GOT3 (cell line): ENCODE data around the gene MEGF11.

ENCODE experiments used
- DNase-seq: peaks from one replicate; lab custom pipeline; 2025; ENCODE audit warnings: mixed read lengths; lab: John Stamatoyannopoulos, UW

MEGF11 gene

DNA sequence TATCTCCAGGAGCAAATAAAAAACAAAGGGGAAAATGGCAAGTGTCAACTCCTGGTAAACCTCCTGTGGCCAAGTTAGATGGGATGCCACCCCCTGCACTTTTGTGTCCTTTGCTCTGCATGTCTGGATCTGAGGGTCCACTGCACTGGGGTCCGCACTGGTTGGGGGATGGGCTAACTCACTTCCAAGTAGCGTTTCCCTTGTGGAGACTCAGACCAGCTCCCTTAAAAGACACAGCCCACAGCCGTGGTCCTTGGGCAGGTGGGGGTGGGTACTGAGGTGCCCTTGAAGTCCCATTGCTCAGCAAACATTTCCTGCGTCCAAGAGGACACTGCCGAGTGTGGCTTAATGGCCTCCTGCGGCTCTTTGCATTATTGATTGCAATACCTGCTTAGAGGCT, 188.2 kb downstream of the MEGF11 start:
- no peak for DNase-seq

DNA sequence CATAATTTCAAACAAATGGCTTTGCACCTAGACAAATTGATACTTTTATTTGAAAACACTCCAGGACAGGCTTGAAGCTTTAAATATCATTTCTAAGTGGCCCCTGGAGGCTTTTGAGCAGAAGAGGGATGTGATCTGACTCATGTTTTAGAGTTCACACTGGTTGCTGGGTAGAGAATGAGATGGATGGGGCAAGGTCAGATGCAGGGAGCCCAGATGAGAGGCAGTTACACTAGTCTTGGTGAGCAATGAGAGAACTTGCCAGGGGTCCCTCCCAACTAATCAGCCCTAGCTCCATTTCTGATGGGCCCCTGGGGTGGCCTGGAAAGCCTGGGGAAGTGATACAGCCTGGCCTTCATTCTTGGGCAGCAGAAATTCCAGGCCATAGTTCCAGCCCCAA, 190.4 kb downstream of the MEGF11 start:
- no peak for DNase-seq

DNA sequence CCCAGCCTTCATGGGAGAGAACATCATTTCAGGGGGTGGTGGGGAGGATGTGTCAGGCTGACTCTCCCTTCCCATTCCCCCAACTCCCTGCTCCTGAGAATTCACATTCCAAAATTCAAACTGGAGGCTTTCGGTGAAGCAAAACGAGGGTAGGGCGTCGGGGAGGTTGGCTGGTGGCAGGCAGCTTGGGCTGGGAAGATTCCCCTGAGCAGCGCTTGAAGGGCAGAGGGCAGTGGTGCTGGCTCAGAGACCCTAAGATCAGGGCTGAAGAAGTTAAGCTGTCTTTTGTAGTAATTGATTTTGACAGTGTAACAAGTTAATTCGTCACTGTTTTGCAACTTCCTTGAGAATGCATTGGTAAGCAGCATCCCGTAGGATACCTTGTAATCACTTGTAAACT, 196.5 kb downstream of the MEGF11 start:
- no peak for DNase-seq

DNA sequence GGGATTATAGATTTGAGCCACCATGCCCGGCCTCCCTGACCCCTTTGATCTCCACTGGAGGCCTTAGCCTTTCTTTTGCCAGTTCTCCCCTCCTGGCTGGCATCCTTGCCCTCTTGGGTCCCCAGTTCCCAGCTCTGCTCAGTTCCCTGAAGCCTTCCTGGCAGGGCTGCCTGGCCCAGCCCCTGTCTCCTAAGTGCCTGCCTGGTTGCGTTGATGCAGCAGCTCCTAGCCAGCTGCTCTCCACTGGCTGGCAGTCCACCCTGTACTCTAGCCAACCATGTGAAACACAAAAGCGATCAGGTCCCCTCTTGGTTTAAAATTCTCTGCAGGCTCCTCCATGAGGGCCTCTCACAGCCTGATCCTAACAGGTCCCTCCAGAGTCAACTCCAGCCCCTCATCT, 199.6 kb downstream of the MEGF11 start:
- no peak for DNase-seq

DNA sequence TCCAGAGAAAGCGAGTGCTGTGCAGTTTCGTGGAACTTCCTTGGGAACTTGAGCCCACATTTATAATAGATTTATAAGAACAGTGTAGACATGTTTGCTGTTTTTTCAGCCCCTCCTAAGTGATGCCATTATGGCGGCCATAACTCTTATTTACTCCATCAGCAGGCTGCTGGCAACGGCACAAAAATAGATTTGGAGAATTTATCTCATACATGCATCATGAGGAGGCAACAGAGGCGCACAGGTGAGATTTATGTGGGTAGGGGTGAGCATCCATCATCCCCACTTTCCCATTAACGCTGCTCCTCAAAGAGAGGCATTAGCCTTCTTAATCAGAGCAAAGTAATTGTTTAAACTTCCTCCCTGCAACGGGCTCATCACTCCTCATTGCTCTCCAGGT, 201.7 kb downstream of the MEGF11 start:
- DNase-seq, result no peak

DNA sequence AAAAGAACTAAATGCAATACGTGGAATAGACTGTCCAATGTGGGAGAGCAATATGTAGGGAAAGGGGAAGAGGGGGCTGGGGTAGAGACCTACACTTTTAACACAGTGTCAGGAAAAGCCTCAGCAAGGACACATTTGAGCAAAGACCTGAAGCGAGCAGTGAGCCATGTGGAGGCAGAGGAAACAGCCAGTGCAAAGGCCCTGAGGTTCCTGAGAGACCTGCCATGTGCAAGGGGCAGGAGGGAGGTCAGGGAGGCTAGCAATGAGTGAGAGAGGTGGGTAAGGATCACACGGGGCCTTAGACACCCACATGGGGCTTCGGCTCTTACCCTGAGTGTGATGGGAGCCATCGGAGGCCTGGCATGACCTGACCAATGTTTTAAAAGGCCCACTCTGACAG, 203.3 kb downstream of the MEGF11 start:
- DNase-seq, result no peak

DNA sequence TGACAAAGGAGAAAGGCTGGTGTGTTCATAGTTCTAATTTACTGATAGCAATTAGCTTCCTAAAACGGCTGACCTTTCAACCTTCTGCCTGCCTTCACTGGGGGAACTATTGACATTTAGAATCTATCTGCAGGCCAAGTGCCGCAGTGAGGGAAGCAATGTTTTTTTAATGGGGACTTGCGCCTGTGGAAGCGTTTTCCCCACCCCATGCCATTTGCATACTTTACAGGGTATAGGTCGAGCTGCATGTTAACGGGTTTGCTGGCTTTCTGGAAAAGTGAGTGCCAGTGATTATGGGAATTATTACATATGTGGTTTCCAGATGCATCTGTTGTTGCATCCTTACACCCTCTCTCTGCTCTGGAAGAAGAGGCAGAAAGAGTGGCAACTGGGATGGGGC, 204.2 kb downstream of the MEGF11 start:
- no peak for DNase-seq

DNA sequence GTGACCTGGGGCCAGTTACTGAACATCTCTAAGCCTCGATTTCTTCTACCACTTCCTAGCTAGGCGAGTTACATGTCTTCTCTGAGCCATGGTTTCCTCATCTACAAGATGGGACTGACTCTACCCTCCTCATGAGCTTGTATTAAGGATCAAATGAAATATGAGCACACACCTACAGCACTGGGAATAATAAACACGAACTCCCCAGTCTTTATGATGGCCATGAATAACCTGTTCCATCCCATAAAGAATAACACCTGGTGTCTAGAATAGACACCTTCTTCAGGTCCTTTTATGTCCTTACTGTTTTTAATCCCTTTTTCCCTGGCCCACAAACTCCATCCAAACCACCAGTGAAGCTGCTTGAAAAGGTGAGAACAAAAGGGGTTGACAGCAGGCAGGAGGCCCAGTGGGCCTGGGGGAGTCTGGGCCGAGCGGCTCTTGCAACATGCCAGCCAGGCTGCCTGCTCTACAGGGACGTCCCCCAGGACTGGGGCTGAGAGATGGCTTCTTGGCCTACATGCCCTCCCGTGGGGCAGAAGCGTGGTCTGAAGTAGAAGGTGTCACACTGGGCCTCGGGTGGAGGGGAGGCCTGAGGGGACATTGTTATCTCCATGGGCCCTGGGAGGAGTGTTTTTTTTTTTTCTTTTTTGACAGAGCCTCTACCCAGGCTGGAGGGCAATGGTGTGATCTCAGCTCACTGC, 206.1 kb downstream of the MEGF11 start:
- DNase-seq, result no peak

DNA sequence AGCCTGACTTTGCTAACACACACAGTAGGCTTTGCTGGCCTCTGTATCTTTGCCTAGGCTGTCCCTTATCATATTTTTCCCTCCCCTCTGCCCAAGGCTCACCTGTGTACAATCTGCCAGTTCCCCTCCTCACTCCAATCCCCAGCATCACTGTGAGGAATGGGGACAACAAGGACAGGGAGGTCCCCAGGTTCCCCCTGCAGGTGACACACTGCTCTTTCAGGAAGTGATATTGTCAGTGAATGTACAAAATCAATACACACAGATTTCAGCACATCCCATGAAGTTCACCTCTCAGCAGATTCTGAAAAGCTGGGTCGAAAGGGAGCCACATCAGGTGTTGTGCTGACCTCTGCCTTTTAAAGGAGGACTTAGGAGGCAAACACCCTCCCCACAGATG, 206.8 kb downstream of the MEGF11 start:
- DNase-seq, result no peak

DNA sequence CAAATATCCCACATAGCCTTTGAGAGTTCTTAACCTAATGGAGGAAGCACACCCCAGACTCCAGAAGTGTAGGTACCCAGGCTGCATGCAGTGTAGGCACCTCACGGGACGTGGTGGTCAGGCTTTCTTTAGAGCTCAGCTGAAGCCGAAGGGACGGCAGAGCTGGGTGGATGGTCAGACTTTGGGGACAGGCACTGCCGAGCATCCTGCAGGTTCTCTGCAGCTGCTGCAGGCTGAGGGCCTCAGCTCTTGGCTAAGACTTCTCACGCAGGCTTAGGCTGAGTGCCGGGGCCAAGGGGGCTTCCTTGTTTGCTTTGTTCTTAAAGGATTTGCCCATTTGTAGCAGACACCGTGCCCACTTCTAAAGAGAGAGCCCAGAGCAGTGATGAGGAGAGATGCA, 207.2 kb downstream of the MEGF11 start:
- no peak for DNase-seq

DNA sequence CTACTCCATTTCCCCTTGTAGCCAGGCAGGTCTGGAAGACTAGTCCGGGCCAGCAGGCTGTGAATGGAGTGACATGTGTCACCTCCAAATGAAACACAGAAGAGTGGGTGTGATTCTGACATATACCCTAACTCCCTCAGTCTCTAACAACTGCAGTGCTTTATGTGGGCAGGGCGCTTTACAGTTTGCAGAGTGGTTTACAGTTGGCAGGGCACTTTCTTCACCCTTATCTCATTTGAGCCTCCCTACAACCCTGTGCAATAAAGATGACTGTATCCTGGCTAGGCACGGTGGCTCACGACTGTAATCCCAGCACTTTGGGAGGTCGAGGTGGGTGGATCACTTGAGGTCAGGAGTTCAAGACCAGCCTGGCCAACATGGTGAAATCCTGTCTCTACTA, 208.0 kb downstream of the MEGF11 start:
- no peak for DNase-seq

DNA sequence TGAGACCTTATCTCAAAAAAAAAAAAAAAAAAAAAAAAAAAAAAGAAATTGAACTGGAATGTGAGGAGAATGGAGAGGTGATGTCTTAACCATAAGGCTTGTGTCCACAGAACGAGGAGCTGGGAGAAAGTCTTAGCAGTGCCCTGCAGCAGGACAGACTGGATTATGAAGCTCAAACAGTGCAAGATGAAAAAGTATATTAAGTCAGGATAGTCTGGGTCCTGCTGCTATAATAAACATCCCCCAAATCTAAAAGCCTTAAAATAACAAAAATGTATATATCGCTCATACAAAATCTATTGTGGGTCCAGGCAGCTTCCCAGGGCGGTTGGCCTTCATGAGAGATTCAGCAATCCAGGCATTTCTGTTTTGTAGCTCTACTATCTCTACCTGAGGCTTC, 208.7 kb downstream of the MEGF11 start:
- no peak for DNase-seq

DNA sequence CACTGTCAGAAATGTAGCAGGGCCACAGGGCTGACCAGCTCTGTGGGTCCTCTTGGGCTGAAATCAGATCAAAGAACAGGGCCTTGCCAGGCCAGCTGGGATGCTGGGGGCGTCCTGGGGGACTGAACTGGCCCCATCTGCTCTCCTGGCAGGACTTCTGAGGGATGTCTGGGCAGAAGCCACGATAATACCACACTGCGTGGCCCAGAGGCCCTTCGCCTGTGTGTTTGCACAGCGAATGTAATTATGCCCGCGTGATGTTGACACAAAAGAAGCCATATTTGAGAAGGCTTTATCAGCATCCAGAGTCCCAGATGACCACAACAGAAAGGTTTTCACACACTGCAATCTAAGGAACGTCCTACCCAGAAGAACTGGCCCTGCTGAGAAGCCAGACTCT, 210.3 kb downstream of the MEGF11 start:
- DNase-seq, result no peak

DNA sequence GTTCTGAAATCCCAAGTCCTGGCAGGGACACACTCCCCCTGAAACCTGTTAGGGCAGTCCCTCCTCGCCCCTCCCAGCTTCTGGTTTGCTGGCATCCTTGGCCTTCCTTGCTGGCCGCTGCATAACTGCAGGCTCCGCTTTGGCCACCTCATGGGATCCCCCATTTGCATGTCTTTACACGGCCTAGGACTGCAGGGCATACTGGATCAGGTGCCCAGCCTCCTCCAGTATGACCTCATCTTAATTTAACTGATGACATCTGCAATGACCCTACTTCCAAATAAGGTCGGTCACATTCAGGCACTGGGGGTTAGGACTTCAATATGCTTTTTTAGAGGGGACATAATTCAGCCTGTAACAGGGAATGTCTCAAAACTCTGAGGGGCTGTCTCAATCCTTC, 210.9 kb downstream of the MEGF11 start:
- no peak for DNase-seq

DNA sequence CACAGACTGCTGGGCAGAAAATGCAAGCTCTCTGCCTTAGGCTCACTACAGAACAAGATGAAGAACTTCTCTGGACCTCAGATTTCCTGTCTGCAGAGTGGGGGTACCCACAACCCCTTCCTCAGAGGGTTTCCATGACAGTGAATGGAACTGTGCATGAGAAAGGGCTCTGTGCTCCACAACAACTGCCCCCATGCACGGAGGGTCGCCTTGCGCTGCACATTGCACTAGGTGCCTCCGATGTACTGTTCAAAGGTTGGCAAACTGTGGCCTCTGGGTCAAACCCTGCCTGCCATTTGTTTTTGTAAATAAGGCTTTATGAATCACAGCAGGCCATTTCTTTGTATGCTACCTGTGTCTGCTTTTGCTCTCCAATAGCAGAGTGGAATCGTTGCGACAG, 212.3 kb downstream of the MEGF11 start:
- no peak for DNase-seq

DNA sequence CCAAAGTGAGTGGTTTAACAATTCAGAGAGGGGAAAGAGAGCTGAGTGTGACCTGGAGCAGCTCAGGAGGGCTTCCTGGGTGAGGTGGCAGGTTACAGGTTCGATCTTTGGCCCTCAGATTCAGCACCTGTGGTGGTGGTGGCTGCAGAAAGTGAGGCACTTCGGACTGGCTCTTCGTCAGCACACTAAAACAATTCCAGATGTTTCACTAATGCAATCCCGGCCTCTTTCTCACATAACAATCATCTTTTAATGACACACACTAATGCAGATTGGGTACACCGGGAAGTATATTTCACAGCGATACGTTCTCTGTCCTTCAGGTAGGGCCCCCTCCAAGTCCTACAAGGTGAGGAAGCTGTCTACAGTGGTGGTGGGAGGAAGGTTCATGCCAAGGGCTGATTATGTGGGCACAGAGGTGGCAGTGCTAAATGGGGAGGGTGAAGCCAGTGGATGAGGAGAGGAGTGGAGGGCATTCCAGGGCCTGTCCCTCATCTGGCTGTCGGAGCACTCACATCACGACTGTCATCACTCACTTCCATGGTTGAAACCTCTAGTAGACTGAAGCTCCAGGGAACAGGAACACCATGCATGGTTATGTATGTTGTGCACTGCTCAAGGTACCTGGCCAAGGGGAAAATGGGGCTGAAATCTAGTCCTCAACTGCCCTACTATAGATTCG, 213.2 kb downstream of the MEGF11 start:
- no peak for DNase-seq

DNA sequence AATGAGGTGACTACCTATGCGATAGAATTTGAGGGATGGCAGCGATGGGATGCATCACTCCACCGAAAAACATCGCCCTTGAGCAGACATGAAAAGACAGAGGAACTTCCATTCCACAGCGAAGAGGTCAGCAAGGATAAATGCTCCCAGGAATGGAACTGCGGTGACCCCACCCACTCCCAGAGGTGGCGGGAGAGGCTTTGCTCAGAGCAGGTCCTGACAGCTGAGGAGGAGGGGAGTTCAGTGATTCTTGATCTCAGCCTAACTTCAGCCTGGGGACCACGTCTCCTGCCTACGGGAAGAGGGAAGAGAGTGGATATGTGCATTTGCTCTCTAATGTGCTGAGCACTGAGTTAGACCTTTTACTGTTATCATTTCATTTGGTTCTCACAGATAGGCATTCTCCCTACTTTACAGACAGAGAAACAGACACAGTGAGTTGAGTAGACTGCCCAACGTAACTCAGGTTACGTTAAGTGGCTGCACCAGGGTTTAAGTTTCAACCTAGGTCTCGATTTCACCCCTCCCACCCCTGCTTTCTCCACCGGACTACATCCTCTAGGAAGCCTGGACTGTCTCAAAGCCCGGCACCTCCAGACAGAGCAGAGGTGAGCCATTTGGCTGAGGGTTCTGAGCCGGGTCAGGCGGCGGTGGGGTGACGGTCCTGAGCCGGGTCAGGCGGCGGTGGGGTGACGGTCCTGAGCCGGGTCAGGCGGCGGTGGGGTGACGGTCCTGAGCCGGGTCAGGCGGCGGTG, 214.3 kb downstream of the MEGF11 start:
- DNase-seq, result no peak

DNA sequence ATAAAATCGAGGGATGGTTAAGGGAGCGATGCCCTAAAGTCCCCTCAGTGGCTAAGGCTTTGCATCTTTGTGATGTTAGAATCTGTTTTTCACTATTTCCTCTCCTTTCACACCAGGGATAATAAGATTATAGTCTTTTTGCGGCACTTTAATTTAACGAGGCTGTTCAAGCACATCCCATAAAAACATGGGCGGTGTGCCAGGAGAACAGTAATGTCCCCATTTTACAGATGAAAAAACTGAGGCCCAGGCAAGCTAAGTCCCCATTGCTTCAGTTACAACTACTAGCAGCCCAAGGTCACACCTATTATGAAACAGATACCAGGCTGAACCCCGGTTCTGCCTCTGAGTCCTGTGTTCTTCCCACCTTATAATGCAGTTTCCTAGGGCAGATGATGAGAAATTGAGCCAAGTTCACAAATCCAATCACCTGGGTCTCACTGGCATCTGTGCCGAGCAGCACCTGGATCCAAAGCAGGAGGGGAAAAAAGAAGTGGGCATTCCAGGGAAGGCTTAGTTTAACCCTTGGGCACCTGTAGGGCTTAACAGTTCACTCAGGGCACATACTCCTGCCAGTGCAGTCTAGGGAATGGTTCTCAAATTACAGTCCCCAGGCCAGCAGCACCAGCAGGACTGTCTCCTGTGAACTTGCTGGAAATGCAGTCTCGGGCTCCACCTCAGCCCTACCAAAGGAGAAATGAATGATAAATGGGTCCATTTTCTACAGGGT, 215.0 kb downstream of the MEGF11 start:
- DNase-seq, result no peak

DNA sequence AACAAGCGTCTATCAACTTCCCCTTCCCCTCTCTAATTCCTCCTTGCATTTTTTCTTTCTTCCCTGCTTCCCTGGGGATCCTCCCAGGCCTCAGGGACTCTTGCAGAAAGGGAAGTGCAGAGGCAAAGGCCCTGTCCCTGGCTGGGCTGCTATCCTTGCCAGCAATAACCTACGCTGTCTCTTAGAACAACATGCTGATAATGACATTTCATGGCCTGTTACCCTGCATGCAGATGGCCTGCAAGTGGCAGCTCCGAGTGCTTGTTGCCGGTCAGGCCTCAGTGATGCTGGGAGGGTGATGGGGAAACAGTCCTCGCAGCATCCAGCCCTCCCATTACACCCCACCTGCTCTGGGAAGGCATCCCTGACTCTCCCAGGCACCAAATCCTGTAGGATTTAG, 216.7 kb downstream of the MEGF11 start:
- no peak for DNase-seq

DNA sequence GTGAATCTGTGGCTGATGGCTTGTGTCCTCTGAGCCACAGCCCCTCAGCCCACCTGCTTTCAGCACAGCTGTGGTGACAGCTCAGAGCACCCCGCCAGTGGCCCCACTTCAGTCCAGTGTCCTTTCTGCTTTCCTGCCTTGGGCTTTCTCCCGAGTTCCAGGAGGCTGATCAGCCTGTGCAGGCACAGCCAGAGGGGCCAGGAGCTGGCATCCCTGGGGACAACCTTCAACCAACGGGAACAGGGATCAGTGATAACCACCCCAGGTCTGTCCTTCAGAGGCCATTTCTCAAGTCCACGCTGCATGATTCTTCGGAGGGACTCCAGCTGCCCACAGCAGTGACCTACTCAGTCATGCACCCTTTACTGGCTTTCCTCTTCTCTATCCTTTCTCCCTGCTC, 217.6 kb downstream of the MEGF11 start:
- no peak for DNase-seq

DNA sequence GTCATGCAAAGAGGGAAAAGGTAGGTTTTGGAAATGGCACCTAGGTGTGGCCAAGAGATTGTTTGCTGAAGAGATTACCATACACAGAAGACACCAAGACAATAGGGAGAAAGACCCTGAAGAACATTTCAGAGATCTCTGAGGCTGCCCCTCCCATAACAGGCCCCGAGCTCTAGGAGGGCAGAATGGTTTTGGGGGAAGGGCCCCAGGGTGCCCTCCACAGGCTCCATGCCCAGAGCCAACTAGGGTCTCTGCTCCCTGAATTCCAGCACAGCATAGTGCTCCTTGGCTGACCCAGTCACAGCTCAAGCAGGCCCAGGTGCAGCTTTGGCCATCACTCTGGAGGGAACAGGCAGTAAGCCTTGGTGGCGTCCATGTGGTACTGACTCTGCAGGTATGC, 220.4 kb downstream of the MEGF11 start:
- no peak for DNase-seq

DNA sequence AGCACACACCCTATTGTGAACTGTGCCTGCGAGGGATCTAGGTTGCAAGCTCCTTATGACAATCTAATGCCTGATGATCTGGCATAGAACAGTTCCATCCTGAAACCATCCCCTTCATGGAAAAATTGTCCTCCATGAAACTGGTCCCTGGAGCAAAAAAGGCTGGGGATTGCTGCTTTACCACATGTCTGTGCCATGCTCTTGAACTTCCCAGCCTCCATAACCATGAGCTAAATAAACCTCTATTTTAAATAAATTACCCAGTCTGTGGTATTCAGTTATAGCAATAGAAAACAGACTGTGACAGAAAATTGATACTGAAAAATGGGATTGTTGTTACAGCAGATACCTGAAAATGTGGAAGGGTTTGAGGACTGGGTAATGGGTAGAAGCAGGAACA, 221.5 kb downstream of the MEGF11 start:
- DNase-seq, result no peak

DNA sequence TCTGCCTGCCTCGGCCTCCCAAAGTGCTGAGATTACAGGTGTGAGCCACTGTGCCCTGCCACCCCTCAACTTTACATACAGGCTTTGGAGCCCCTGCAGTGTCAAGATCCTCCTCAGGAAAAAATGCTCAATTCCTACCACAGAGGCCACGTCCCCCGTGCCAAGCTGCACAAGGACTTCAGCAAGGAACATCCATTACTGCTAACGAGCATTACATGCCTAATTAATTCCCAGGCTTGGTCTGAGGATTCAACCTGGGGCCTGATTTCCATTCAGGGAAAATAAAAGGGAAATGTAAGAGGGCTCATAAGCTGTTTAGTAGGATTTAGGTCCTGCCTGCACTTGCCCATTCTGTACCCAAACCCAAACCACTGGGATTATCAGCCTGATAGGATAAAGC, 222.9 kb downstream of the MEGF11 start:
- DNase-seq, result no peak
